Measurements from ENCODE around the gene SERINC5. TPM values are rescaled to one million over a fixed set of nuclear protein-coding genes. Genes with fewer than 3 reads are reported as not detected.
A peak's percentile ranks its signal among the peaks of the same experiment; 100 is the strongest.

Gene SERINC5
- total RNA-seq, 1 experiment from 2014 or later, result 128 TPM

DNA sequence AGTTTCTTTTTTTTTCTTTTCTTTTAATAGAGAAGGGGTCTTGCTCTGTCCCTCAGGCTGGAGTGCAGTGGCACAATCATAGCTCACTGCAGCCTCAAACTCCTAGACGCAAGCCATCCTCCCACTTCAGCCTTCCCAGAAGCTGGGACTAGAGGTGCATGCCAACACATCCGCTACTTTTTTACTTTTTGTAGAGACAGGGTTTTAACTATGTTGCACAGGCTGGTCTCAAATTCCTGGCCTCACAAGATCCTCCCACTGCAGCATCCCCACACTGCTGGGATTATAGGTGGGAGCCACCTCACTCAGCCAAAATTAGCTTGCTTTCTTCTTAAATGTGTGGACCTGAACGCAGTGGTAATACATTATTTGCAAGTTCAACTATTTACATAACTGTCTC, 66.1 kb downstream of the SERINC5 start (continued):
- TF ChIP-seq MXD4 (CRISPR knock-in tag; IDR thresholded peaks at IDR 0.05; ENCODE audit: borderline replicate concordance) (no peak), HMGA2 (CRISPR knock-in tag; IDR thresholded peaks at IDR 0.05) (no peak), KAT7 (CRISPR knock-in tag; IDR thresholded peaks at IDR 0.05; ENCODE audit: borderline replicate concordance) (no peak)
- TF ChIP-seq, protein P1, sequence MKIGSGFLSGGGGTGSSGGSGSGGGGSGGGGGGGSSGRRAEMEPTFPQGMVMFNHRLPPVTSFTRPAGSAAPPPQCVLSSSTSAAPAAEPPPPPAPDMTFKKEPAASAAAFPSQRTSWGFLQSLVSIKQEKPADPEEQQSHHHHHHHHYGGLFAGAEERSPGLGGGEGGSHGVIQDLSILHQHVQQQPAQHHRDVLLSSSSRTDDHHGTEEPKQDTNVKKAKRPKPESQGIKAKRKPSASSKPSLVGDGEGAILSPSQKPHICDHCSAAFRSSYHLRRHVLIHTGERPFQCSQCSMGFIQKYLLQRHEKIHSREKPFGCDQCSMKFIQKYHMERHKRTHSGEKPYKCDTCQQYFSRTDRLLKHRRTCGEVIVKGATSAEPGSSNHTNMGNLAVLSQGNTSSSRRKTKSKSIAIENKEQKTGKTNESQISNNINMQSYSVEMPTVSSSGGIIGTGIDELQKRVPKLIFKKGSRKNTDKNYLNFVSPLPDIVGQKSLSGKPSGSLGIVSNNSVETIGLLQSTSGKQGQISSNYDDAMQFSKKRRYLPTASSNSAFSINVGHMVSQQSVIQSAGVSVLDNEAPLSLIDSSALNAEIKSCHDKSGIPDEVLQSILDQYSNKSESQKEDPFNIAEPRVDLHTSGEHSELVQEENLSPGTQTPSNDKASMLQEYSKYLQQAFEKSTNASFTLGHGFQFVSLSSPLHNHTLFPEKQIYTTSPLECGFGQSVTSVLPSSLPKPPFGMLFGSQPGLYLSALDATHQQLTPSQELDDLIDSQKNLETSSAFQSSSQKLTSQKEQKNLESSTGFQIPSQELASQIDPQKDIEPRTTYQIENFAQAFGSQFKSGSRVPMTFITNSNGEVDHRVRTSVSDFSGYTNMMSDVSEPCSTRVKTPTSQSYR (CRISPR knock-in tag; IDR thresholded peaks at IDR 0.05), result no peak

DNA sequence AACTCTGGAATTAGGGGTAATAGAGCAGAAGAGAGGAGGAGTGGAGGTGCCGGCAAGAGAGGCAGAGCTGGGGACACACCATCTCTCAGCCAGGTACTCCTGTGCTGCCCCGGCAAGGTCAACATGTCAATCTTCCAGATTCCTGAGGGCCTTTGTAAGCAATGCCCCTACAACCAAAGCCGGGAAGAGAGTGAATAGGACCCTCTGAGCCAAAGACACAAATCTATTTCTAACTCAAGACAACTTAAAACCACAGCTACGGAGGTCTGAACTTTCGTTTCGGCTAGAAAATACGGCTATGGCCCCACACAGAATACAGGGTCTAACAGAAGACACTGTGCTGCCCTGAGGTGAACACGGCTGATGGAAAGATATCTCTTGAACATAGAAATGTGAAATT, 66.6 kb downstream of the SERINC5 start:
- POLR2A ChIA-PET, result no interaction called here
- 0 out of 2 replicates have a peak, but pooled peaks have one; percentile 9 for TF ChIP-seq ZNF121 (CRISPR knock-in tag; IDR thresholded peaks at IDR 0.05)
- no peak for TF ChIP-seq NFYB (CRISPR knock-in tag; conservative IDR thresholded peaks at IDR 0.05; ENCODE audit: low read depth)
- CTCF ChIA-PET, result interaction anchor here (0.7 to 1.1 kb wide), 3 partner anchors 9 to 219 kb away, joined by 3 to 4 read pairs (median 3); partner anchors contain the start of gene ZFYVE16
- DNase-seq (ENCODE audit: low spot score), result no peak
- H3K27me3 Mint-ChIP-seq (ENCODE audit: low read depth), result no peaks in the 10 kb centered on the region
- no peak for ATAC-seq
- no peak overlapping the region; the same call in 1 of the 2 replicates for H3K4me3 Mint-ChIP-seq
- peaks cover 88% of the 10 kb centered on the region for H3K4me1 Mint-ChIP-seq
- H3K36me3 Mint-ChIP-seq, result no peaks in the 10 kb centered on the region
- no peaks in the 10 kb centered on the region for H3K9me3 Mint-ChIP-seq
- H3K27ac Mint-ChIP-seq, result peak overlapping the region; percentile 92

DNA sequence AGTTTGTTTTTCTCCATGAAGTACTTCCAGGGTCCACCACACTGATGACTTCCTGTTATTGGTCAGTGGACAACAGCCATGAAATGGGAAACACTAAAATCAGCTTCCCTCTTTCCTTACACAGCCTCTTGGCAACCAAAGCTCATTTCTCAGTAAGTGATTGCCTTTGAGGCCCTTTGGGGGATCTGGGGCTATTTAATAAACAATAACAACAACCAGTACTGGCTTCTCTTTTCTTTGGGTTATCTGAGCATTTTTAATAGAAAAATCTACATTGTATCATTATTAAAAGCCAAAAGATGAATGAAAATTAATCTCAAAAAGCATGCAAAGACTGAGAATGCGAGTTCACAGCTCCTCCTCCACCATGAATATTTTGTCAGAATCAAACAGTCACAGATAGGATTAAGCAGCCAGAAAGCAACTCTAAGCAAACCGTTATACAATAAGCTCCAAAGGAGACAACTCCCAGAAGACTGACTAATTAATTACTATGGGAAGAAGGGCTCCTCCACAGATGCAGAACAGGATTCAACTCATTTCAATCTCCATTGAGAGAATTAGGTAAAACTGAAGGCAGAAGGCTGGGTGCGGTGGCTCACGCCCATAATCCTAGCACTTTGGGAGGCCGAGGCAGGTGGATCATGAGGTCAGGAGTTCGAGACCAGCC, 68.3 kb downstream of the SERINC5 start:
- ChIA-PET POLR2A (interaction anchor here (0.8 to 5.6 kb wide), 3 partner anchors 58 to 70 kb away, joined by 4 to 37 read pairs (median 35); partner anchors contain the start of gene SERINC5), CTCF (interaction anchor here (0.6 to 1.2 kb wide), 2 partner anchors 70 to 96 kb away, joined by 3 to 5 read pairs; no protein-coding TSS in a partner anchor)
- no peak for ATAC-seq
- no peak for TF ChIP-seq SOX15 (CRISPR knock-in tag; IDR thresholded peaks at IDR 0.05)
- TF ChIP-seq, protein P2, sequence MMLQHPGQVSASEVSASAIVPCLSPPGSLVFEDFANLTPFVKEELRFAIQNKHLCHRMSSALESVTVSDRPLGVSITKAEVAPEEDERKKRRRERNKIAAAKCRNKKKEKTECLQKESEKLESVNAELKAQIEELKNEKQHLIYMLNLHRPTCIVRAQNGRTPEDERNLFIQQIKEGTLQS (CRISPR knock-in tag; conservative IDR thresholded peaks at IDR 0.05), result no peak
- TF ChIP-seq CBFB (CRISPR knock-in tag; IDR thresholded peaks at IDR 0.05; ENCODE audit: low read depth), result no peak
- TF ChIP-seq, protein P1 (CRISPR knock-in tag; IDR thresholded peaks at IDR 0.05), result no peak
- no peak for TF ChIP-seq FOXK1 (CRISPR knock-in tag; IDR thresholded peaks at IDR 0.05)
- no peak for TF ChIP-seq ZBTB21 (CRISPR knock-in tag; IDR thresholded peaks at IDR 0.05; ENCODE audit: borderline replicate concordance)
- no peak for TF ChIP-seq SMAD4 (CRISPR knock-in tag; IDR thresholded peaks at IDR 0.05)
- TF ChIP-seq, protein P3, sequence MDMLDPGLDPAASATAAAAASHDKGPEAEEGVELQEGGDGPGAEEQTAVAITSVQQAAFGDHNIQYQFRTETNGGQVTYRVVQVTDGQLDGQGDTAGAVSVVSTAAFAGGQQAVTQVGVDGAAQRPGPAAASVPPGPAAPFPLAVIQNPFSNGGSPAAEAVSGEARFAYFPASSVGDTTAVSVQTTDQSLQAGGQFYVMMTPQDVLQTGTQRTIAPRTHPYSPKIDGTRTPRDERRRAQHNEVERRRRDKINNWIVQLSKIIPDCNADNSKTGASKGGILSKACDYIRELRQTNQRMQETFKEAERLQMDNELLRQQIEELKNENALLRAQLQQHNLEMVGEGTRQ (CRISPR knock-in tag; IDR thresholded peaks at IDR 0.05), result no peak
- TF ChIP-seq CREM (CRISPR knock-in tag; IDR thresholded peaks at IDR 0.05), result no peak
- TF ChIP-seq NFE2L1 (CRISPR knock-in tag; IDR thresholded peaks at IDR 0.05), result no peak
- TF ChIP-seq, protein P4, sequence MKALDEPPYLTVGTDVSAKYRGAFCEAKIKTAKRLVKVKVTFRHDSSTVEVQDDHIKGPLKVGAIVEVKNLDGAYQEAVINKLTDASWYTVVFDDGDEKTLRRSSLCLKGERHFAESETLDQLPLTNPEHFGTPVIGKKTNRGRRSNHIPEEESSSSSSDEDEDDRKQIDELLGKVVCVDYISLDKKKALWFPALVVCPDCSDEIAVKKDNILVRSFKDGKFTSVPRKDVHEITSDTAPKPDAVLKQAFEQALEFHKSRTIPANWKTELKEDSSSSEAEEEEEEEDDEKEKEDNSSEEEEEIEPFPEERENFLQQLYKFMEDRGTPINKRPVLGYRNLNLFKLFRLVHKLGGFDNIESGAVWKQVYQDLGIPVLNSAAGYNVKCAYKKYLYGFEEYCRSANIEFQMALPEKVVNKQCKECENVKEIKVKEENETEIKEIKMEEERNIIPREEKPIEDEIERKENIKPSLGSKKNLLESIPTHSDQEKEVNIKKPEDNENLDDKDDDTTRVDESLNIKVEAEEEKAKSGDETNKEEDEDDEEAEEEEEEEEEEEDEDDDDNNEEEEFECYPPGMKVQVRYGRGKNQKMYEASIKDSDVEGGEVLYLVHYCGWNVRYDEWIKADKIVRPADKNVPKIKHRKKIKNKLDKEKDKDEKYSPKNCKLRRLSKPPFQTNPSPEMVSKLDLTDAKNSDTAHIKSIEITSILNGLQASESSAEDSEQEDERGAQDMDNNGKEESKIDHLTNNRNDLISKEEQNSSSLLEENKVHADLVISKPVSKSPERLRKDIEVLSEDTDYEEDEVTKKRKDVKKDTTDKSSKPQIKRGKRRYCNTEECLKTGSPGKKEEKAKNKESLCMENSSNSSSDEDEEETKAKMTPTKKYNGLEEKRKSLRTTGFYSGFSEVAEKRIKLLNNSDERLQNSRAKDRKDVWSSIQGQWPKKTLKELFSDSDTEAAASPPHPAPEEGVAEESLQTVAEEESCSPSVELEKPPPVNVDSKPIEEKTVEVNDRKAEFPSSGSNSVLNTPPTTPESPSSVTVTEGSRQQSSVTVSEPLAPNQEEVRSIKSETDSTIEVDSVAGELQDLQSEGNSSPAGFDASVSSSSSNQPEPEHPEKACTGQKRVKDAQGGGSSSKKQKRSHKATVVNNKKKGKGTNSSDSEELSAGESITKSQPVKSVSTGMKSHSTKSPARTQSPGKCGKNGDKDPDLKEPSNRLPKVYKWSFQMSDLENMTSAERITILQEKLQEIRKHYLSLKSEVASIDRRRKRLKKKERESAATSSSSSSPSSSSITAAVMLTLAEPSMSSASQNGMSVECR (CRISPR knock-in tag; IDR thresholded peaks at IDR 0.05; ENCODE audit: borderline replicate concordance), result no peak
- TF ChIP-seq, protein P5, sequence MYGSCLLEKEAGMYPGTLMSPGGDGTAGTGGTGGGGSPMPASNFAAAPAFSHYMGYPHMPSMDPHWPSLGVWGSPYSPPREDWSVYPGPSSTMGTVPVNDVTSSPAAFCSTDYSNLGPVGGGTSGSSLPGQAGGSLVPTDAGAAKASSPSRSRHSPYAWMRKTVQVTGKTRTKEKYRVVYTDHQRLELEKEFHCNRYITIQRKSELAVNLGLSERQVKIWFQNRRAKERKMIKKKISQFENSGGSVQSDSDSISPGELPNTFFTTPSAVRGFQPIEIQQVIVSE (CRISPR knock-in tag; IDR thresholded peaks at IDR 0.05; ENCODE audit: borderline replicate concordance), result no peak
- TF ChIP-seq ZNF423 (CRISPR knock-in tag; IDR thresholded peaks at IDR 0.05), result no peak

More for the DNA sequence above, 68.3 kb downstream of the SERINC5 start:
- Mint-ChIP-seq H3K36me3 (no peaks in the 10 kb centered on the region), H3K27ac (peak overlapping the region; percentile 99), H3K4me3 (no peak overlapping the region), H3K4me1 (peaks cover 88% of the 10 kb centered on the region), H3K9me3 (no peaks in the 10 kb centered on the region), H3K27me3 (ENCODE audit: low read depth) (no peaks in the 10 kb centered on the region; the same call in 1 of the 2 replicates)
- no peak for DNase-seq (ENCODE audit: low spot score)

Measured in WTC11 (cell line).